Hematopoietic multipotent progenitor cell treated with erythropoietin and hydrocortisone succinate and interleukin-3 and kit ligand, for 8 days (in vitro differentiated cells): Measurements from ENCODE around the gene XAGE3.
"Not testable (repeated sequence)": the region's sequence is repeated elsewhere in the genome, so short reads cannot be mapped to it uniquely, and the experiment has no call there.

Source experiments
- DNase-seq: peaks from one replicate; pipeline ENCODE4 v3.0.0-alpha.2; 2015

Gene XAGE3, protein sequence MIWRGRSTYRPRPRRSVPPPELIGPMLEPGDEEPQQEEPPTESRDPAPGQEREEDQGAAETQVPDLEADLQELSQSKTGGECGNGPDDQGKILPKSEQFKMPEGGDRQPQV

GRCh38 chrX:52867610-52868348 lies at the start of gene XAGE3:
Gene XAGE3, minus strand, starts transcription at chrX:52868083. Its CDS starts 950 bp downstream, at chrX:52867133.
- DNase-seq = no peak

GRCh38 chrX:52914704-52915103 lies 46.8 kb upstream of the XAGE3 start:
- not testable (repeated sequence) for DNase-seq

DNA sequence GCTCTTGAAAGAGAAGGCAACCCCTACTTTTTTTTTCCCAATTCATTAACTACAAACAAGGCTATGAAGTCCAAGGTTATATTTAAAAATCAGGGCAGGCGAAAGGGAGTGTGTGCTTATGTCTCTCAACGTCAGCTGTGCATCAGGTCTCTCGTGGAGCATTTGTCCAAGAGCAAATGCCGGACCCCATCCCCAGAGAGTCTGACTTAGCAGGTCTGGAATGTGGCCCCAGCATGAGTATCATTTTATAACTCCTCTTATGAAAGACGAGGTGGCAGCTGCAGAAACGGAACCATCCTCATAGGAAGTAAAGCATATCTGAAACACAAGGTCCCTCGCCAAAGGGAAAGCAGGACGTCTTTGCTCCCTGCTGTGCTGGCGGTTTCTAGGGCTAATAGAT lies 45.8 kb upstream of the XAGE3 start:
- not testable (repeated sequence) for DNase-seq

DNA sequence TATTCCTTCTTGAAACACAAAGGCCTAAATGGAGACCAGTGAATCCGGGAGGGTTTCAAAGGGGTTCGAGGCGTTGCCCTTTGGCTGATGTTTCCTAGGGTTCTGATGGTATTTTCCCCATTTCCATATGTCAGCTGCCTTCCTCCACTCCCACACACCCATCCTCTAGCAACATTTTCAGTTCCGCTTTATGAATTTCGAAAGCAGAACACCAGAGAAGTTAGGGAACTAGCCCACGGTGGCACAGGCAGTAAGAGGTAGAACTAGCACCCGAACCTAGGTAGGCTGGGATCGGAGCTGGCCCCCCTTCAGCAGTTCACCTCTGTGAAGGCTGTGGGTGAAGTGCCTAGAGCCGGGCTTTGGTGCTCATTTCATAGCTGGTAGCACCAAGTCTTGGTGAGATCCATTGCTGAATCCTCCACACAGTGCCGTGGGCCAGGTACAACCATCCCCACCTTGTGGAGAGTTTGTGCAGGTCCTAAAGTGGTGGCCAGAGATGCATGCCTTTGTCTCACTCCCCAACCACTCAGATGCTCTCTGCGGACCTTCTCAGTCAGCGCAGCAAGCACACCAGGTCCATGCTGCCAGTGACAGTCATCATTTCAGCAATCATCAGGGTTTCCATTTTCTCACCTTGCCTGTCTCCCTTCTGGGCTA lies 41.6 kb upstream of the XAGE3 start:
- DNase-seq = not testable (repeated sequence)

- not testable (repeated sequence) for DNase-seq
These were observed 40.0 kb upstream of the XAGE3 start for GRCh38 chrX:52907900-52908299.

GRCh38 chrX:52907137-52907536 lies 39.3 kb upstream of the XAGE3 start:
- not testable (repeated sequence) for DNase-seq

- not testable (repeated sequence) for DNase-seq
These were observed 38.2 kb upstream of the XAGE3 start for GRCh38 chrX:52906072-52906471.

DNA sequence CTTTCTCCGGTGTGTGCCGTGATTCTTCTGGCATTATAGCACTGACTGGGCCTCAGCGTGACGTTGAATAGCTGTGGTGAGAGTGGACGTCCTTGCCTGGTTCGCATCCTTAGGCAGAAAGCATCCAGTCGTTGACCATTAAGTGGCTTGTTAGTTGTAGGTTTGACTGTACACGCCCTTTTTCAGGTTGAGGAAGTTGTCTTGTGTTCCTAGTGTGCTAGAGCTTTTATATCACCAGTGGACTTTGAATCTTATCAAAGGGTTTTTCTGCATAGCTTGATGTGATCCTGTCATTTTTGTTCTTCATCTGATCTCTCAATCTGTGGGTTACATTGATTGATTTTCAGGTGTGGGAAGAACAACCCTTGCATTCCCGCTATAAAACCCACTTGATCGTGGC lies 37.6 kb upstream of the XAGE3 start:
- not testable (repeated sequence) for DNase-seq

GRCh38 chrX:52896855-52897709 lies 29.2 kb upstream of the XAGE3 start, which contains the start of gene FAM156B:
Gene FAM156B, plus strand, starts transcription at chrX:52897330. Its CDS starts 9,896 bp downstream, at chrX:52907226.
- not testable (repeated sequence) for DNase-seq

DNA sequence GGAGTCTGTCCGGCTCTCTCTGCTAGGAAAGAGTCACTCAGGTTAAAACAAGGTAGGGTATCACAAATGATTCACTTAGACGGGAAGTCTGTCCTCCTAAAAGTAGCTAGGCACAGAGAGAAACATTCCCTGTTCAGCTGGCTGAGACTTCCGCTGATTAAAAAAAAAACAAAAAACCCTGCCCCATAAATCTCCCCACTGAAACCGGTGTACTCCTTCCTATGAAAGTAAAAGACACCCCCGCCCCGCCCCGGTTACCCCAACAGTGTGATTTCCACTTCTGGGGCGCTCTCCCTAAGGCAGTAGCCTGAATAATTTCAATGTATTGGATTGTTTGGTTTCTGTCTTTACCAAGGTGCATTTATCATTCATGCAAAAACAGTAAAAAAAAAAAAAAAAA lies 28.6 kb upstream of the XAGE3 start:
- DNase-seq = not testable (repeated sequence)

DNA sequence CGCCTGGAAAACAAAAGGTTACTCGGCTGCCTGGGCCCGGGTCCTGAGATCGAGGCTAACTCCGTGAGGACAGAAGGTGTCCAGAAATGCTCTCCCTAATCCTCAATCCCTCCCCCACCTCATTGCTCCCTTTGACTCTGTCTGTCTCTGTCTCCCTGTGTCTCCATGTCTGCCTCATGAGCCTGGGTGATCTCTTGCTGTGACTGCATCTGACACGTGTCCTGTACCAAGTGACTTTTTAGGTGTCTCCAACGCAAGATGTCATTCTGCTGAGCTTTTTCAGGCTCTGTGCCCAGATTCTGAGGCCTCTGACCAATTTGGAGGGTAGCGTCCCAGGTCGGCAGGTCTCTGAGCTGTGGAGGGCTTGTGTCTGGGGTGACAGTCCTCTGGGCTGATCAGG lies 20.2 kb upstream of the XAGE3 start:
- DNase-seq = not testable (repeated sequence)

- DNase-seq = not testable (repeated sequence)
These were observed 19.6 kb upstream of the XAGE3 start for GRCh38 chrX:52887459-52887858.

- DNase-seq = not testable (repeated sequence)
These were observed 8.5 kb upstream of the XAGE3 start for GRCh38 chrX:52876386-52876785.

GRCh38 chrX:52875436-52875835 lies 7.6 kb upstream of the XAGE3 start:
- not testable (repeated sequence) for DNase-seq

GRCh38 chrX:52874661-52875060 lies 6.8 kb upstream of the XAGE3 start:
- DNase-seq = no peak

DNA sequence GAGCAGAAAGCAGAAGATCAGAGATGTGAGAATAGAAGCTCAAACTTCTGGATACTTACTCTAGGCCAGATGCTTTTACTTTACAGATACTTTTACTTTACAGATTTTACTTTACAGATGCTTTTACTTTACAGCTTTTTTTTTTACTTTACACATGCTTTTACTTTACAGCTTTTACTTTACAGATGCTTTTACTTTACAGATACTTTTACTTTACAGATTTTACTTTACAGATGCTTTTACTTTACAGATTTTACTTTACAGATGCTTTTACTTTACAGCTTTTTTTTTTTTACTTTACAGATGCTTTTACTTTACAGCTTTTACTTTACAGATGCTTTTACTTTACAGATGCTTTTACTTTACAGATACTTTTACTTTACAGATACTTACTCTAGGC lies 5.9 kb upstream of the XAGE3 start:
- DNase-seq = not testable (repeated sequence)

DNA sequence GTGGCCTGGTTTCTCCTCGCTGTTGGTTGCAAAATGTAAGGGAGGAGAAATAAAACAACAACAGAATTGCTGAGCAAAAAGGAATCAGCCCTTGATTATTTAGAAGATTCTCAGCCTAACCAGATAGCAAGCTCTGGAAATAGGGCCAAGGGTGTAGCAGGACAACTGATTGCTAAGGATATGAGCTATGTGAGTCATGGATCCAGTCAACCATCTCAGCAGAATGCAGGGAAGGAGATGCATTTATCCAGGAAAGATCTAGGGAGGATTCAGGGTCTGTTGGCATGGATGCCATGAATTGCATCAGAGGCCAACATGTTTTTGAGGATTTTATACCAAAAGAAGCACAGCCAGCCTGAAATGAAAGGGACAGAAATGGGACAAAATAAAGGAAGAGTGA lies 2.2 kb upstream of the XAGE3 start:
- no peak for DNase-seq

GRCh38 chrX:52865343-52865998 lies 2.4 kb downstream of the XAGE3 start:
- DNase-seq = no peak

GRCh38 chrX:52856991-52857525 lies 10.8 kb downstream of the XAGE3 start:
- not testable (repeated sequence) for DNase-seq

DNA sequence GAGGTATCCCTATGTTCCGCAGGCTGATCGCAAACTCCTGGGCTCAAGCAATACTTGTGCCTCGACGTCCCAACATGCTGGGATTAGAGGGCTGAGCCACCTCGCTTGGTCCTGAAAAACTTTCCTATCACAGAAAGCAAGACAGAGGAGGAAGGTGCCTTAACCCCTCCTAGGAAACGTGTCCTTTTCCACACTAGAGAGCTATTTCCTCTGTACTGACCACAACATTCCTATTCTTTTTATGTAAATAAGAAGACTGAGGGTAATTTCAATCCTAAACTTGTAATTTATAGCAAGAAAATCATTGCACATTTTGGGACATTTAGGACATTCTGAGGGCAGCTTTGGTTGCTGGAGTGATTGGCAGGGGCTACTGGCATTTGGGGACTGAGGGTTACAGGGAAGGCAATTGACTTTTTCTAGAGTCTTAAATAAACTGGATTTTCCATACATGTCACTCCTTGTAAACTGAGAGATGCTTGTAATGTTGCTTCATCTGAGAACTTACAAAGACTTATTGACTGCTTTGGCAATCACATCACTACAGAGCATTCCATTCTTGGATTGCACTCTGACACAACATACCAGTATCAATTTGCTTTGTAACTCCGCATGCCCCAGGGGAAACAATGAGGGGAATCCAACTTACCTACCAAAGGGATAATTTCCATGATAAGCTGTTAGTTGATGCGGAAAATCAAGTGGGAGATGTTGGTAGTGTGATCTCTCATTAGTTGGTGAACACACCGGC lies 15.6 kb downstream of the XAGE3 start:
- no peak for DNase-seq

- DNase-seq = not testable (repeated sequence)
These were observed 24.3 kb downstream of the XAGE3 start for GRCh38 chrX:52843619-52844018.
